HG03060 (cell line): ENCODE data around the gene KLK5.
"Not testable (repeated sequence)": the region's sequence is repeated elsewhere in the genome, so short reads cannot be mapped to it uniquely, and the experiment has no call there.

Source experiments
- ATAC-seq: cut with Tn5 transposase; IDR thresholded peaks from one replicate; pipeline ENCODE4 v1.9.1; 2021; ENCODE audit warnings: low read depth, moderate number of reproducible peaks; ENCODE audit not compliant: unreplicated experiment

The KLK5 gene

GRCh38 chr19:50896089-50896590 lies 56.7 kb downstream of the KLK5 start:
- not testable (repeated sequence) for ATAC-seq

GRCh38 chr19:50894478-50895356 lies 58.1 kb downstream of the KLK5 start:
- no peak for ATAC-seq
